ENCODE measurements around the gene EDC4.

DNA sequence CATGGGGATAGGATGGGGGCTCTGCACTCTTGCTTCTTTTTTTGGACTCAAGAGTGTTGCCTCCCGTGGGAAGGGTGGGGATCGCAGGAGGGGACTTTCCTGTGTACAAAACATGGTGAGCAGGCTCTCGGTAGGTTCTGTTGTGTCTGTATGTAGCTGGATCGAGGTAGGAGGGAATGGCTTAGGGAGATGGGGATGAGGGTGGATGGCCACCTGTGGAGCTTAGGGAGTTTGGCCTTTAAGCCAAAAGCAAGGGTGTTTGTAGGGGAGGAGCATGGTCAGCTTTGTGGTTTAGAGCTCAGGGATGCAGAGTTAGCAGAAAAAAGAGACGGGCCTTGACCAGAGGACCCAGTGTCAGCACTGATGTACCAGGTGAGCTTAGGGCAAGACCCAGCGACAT lies 11.0 kb upstream of the EDC4 start:
- TF ChIP-seq, protein P1, sequence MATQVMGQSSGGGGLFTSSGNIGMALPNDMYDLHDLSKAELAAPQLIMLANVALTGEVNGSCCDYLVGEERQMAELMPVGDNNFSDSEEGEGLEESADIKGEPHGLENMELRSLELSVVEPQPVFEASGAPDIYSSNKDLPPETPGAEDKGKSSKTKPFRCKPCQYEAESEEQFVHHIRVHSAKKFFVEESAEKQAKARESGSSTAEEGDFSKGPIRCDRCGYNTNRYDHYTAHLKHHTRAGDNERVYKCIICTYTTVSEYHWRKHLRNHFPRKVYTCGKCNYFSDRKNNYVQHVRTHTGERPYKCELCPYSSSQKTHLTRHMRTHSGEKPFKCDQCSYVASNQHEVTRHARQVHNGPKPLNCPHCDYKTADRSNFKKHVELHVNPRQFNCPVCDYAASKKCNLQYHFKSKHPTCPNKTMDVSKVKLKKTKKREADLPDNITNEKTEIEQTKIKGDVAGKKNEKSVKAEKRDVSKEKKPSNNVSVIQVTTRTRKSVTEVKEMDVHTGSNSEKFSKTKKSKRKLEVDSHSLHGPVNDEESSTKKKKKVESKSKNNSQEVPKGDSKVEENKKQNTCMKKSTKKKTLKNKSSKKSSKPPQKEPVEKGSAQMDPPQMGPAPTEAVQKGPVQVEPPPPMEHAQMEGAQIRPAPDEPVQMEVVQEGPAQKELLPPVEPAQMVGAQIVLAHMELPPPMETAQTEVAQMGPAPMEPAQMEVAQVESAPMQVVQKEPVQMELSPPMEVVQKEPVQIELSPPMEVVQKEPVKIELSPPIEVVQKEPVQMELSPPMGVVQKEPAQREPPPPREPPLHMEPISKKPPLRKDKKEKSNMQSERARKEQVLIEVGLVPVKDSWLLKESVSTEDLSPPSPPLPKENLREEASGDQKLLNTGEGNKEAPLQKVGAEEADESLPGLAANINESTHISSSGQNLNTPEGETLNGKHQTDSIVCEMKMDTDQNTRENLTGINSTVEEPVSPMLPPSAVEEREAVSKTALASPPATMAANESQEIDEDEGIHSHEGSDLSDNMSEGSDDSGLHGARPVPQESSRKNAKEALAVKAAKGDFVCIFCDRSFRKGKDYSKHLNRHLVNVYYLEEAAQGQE (IDR thresholded peaks at IDR 0.05; ENCODE audit: insufficient replicate concordance, low read depth), result no peak
- TF ChIP-seq, protein P2, sequence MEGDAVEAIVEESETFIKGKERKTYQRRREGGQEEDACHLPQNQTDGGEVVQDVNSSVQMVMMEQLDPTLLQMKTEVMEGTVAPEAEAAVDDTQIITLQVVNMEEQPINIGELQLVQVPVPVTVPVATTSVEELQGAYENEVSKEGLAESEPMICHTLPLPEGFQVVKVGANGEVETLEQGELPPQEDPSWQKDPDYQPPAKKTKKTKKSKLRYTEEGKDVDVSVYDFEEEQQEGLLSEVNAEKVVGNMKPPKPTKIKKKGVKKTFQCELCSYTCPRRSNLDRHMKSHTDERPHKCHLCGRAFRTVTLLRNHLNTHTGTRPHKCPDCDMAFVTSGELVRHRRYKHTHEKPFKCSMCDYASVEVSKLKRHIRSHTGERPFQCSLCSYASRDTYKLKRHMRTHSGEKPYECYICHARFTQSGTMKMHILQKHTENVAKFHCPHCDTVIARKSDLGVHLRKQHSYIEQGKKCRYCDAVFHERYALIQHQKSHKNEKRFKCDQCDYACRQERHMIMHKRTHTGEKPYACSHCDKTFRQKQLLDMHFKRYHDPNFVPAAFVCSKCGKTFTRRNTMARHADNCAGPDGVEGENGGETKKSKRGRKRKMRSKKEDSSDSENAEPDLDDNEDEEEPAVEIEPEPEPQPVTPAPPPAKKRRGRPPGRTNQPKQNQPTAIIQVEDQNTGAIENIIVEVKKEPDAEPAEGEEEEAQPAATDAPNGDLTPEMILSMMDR (IDR thresholded peaks at IDR 0.05; ENCODE audit: insufficient read depth, low read length), result no peak
- TF ChIP-seq POLR2AphosphoS5 (IDR thresholded peaks at IDR 0.05; ENCODE audit: low read depth), result no peak
- TF ChIP-seq GABPA (IDR thresholded peaks at IDR 0.05; ENCODE audit: low read depth), result no peak
